ENCODE measurements around the gene MDK.

Gene MDK

DNA sequence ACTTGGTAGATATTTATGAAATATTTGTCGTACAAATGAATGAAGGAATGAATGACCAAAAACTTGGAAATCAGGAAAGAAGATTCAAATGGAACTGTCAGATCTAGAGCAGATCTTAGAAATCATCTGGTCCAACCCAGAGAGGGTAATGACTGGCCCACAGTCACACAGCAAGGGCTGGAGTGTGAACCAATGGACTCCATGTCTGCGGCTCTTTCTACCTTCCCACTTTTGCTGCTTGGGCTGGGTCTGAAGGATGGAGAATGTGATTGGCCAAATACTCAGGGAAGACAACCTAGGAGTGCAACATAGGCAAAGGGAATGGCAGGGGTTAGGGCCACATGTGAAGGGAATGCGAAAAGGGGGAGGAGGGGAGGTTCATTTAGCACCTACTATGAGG lies 40.0 kb upstream of the MDK start:
- H3K79me2 ChIP-seq (ENCODE audit: insufficient read depth, low read length) = no peaks in the 10 kb centered on the region
- H3K27ac ChIP-seq (ENCODE audit: low read depth, low read length, poor library complexity, severe bottlenecking) = no peak overlapping the region
- no peaks in the 10 kb centered on the region for H3F3A ChIP-seq (ENCODE audit: insufficient read depth, low read length)
- no peak overlapping the region for H2AFZ ChIP-seq (ENCODE audit: low read length)
- peaks cover 6% of the 10 kb centered on the region for H3K4me1 ChIP-seq (ENCODE audit: insufficient read depth, low read length, severe bottlenecking)
- H3K9ac ChIP-seq (ENCODE audit: low read length) = no peak overlapping the region
- H4K20me1 ChIP-seq (ENCODE audit: insufficient read depth, low read length) = no peaks in the 10 kb centered on the region
- no peak overlapping the region for H3K4me2 ChIP-seq (ENCODE audit: low read length)
- no peak overlapping the region for H3K4me3 ChIP-seq (ENCODE audit: low read depth, low read length, poor library complexity, severe bottlenecking)
- H3K9me3 ChIP-seq (ENCODE audit: low read length) = no peaks in the 10 kb centered on the region
- H3K36me3 ChIP-seq (ENCODE audit: insufficient read depth, low read length) = no peaks in the 10 kb centered on the region
- H3K27me3 ChIP-seq (ENCODE audit: insufficient read depth, low read length) = peaks cover 3% of the 10 kb centered on the region; the same call in 1 of the 2 replicates
- TF ChIP-seq, protein P1, sequence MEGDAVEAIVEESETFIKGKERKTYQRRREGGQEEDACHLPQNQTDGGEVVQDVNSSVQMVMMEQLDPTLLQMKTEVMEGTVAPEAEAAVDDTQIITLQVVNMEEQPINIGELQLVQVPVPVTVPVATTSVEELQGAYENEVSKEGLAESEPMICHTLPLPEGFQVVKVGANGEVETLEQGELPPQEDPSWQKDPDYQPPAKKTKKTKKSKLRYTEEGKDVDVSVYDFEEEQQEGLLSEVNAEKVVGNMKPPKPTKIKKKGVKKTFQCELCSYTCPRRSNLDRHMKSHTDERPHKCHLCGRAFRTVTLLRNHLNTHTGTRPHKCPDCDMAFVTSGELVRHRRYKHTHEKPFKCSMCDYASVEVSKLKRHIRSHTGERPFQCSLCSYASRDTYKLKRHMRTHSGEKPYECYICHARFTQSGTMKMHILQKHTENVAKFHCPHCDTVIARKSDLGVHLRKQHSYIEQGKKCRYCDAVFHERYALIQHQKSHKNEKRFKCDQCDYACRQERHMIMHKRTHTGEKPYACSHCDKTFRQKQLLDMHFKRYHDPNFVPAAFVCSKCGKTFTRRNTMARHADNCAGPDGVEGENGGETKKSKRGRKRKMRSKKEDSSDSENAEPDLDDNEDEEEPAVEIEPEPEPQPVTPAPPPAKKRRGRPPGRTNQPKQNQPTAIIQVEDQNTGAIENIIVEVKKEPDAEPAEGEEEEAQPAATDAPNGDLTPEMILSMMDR (IDR thresholded peaks at IDR 0.05; ENCODE audit: low read length) = no peak
- TF ChIP-seq EZH2 (IDR thresholded peaks at IDR 0.05; ENCODE audit: borderline replicate concordance, low read length) = no peak
- H3K9me2 ChIP-seq (ENCODE audit: low read depth, low read length) = no peaks in the 10 kb centered on the region

DNA sequence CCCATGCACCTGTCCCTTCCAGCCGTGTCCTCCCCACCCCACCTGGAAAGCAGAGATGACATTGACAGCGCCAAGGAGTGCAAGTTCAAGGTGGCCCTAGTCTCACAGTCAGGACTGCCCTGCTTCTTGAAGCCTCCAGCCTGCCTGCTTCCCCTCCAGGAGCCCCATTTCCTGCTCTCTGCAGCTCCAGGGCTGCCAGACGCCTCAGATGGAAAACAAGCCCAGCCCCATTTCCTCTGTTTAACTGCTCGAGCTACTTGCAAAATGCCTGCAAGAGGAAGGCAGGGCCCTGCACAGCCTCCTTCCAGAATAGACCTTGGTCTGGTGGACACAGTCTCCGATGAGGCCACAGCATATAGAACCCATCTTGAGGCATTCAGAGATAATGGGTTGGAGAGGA lies 39.2 kb upstream of the MDK start:
- Histone ChIP-seq H3K9ac (ENCODE audit: low read length) (no peak overlapping the region), H3F3A (ENCODE audit: insufficient read depth, low read length) (no peaks in the 10 kb centered on the region), H3K9me2 (ENCODE audit: low read depth, low read length) (no peaks in the 10 kb centered on the region), H2AFZ (ENCODE audit: low read length) (no peak overlapping the region), H3K79me2 (ENCODE audit: insufficient read depth, low read length) (no peaks in the 10 kb centered on the region), H3K4me2 (ENCODE audit: low read length) (no peak overlapping the region), H3K36me3 (ENCODE audit: insufficient read depth, low read length) (no peaks in the 10 kb centered on the region), H3K27ac (ENCODE audit: low read depth, low read length, poor library complexity, severe bottlenecking) (no peak overlapping the region), H3K27me3 (ENCODE audit: insufficient read depth, low read length) (peaks cover 6% of the 10 kb centered on the region), H3K4me1 (ENCODE audit: insufficient read depth, low read length, severe bottlenecking) (peaks cover 10% of the 10 kb centered on the region), H3K9me3 (ENCODE audit: low read length) (no peaks in the 10 kb centered on the region), H4K20me1 (ENCODE audit: insufficient read depth, low read length) (no peaks in the 10 kb centered on the region), H3K4me3 (ENCODE audit: low read depth, low read length, poor library complexity, severe bottlenecking) (no peak overlapping the region)
- TF ChIP-seq, protein P1 (IDR thresholded peaks at IDR 0.05; ENCODE audit: low read length) = no peak
- no peak for TF ChIP-seq EZH2 (IDR thresholded peaks at IDR 0.05; ENCODE audit: borderline replicate concordance, low read length)

- Histone ChIP-seq H3K4me1 (ENCODE audit: insufficient read depth, low read length, severe bottlenecking) (peaks cover 15% of the 10 kb centered on the region), H3K9ac (ENCODE audit: low read length) (no peak overlapping the region), H3K4me3 (ENCODE audit: low read depth, low read length, poor library complexity, severe bottlenecking) (no peak overlapping the region), H3K27ac (ENCODE audit: low read depth, low read length, poor library complexity, severe bottlenecking) (no peak overlapping the region), H3K36me3 (ENCODE audit: insufficient read depth, low read length) (no peaks in the 10 kb centered on the region), H3F3A (ENCODE audit: insufficient read depth, low read length) (no peaks in the 10 kb centered on the region), H3K4me2 (ENCODE audit: low read length) (no peak overlapping the region), H4K20me1 (ENCODE audit: insufficient read depth, low read length) (no peaks in the 10 kb centered on the region), H3K9me3 (ENCODE audit: low read length) (no peaks in the 10 kb centered on the region), H3K79me2 (ENCODE audit: insufficient read depth, low read length) (no peaks in the 10 kb centered on the region), H3K9me2 (ENCODE audit: low read depth, low read length) (no peaks in the 10 kb centered on the region), H3K27me3 (ENCODE audit: insufficient read depth, low read length) (peaks cover 6% of the 10 kb centered on the region), H2AFZ (ENCODE audit: low read length) (no peak overlapping the region)
- TF ChIP-seq EZH2 (IDR thresholded peaks at IDR 0.05; ENCODE audit: borderline replicate concordance, low read length) = no peak
- TF ChIP-seq, protein P1 (IDR thresholded peaks at IDR 0.05; ENCODE audit: low read length) = no peak
These were observed 37.9 kb upstream of the MDK start for GRCh38 chr11:46343520-46343919.
